HepG2 (cell line): ENCODE results near the gene HIF3A. TPM values are rescaled to one million over a fixed set of nuclear protein-coding genes. Genes with fewer than 3 reads are reported as not detected.

Experiments
- ATAC-seq: fragments of 200-7000 bp; cut with Tn5 transposase; 3 replicates; pipeline ENCODE4 v1.9.1; 2020; ENCODE audit warnings: mild to moderate bottlenecking, moderate library complexity
- BruUV-seq: library from RNA; stranded (reverse); fragments of 400-500 nt; replicated peaks from 2 replicates; lab custom pipeline; 2021; lab: Mats Ljungman, UMichigan
- CTCF ChIA-PET: fragments of 300-600 bp; formaldehyde crosslinking; extraction: SDS; loops from one replicate; lab custom pipeline; 2021; ENCODE audit warnings: low total read pairs, inconsistent platforms, low intra/inter-chr PET ratio; lab: Yijun Ruan, JAX
- POLR2A ChIA-PET: fragments of 350-600 bp; sonication (Branson Sonifier 250); formaldehyde crosslinking; loops from one replicate; lab custom pipeline; 2020; ENCODE audit warnings: antibody characterized with exemption, inconsistent platforms; lab: Yijun Ruan, JAX
- DNase-seq: peaks from one replicate; pipeline ENCODE4 v3.0.0-alpha.2; 2015; ENCODE audit warnings: low spot score
- FAIRE-seq: peaks from 3 replicates; lab custom pipeline; 2011; peaks lifted over from hg19 to GRCh38; lab: Jason Lieb, UNC
- H2AFZ ChIP-seq: one replicate; pipeline ENCODE4 v1.6.1; 2011; ENCODE audit warnings: low read length, inconsistent platforms
- H3K27ac ChIP-seq: fragments of 300-600 bp; 3 replicates; pipeline ENCODE4 v1.8.0; 2011; ENCODE audit warnings: mixed run types, mild to moderate bottlenecking, mixed read lengths, low read length, inconsistent platforms; ENCODE audit not compliant: insufficient read depth; ENCODE audit errors: extremely low read length
- H3K27me3 ChIP-seq, 2 experiments: fragments of 200-600 bp in 1 of 2; 2 replicates in 1 of 2; 3 replicates in 1 of 2; pipeline versions ENCODE4 v1.6.0 to v1.8.0; 2011; ENCODE audit warnings: low read length in 2 of 2, mild to moderate bottlenecking in 2 of 2, moderate library complexity in 2 of 2, inconsistent platforms in 1 of 2; ENCODE audit not compliant: insufficient read depth in 2 of 2, control insufficient read depth in 1 of 2
- H3K36me3 ChIP-seq, 2 experiments: fragments of 200-600 bp in 1 of 2; replicated peaks in 1 of 2; 2 replicates in 1 of 2; 3 replicates in 1 of 2; pipeline versions ENCODE4 v1.5.1 to v1.8.0; 2011; ENCODE audit warnings: low read length in 2 of 2, inconsistent platforms in 1 of 2; ENCODE audit not compliant: insufficient read depth in 2 of 2, control insufficient read depth in 1 of 2
- H3K4me1 ChIP-seq: 2 replicates; pipeline ENCODE4 v1.5.1; 2012; ENCODE audit warnings: low read length, inconsistent platforms; ENCODE audit not compliant: insufficient read depth
- H3K4me2 ChIP-seq: 2 replicates; pipeline ENCODE4 v1.6.0; 2011; ENCODE audit warnings: low read depth, low read length, inconsistent platforms
- H3K4me3 ChIP-seq, 3 experiments: fragments of 200-600 bp in 1 of 3; sonication (generic), shearing (Covaris generic) in 1 of 3; replicated peaks in 1 of 3; 2 replicates each; pipeline ENCODE4 v1.5.1; 2011 to 2016; ENCODE audit warnings: low read length in 3 of 3, inconsistent platforms in 2 of 3, low read depth in 2 of 3, mild to moderate bottlenecking in 2 of 3, control low read depth in 1 of 3, mixed read lengths in 1 of 3; ENCODE audit not compliant: insufficient read depth in 1 of 3
- H3K79me2 ChIP-seq: one replicate; pipeline ENCODE4 v1.6.1; 2011; ENCODE audit warnings: low read length, inconsistent platforms; ENCODE audit not compliant: insufficient read depth
- H3K9ac ChIP-seq: 2 replicates; pipeline ENCODE4 v1.6.0; 2011; ENCODE audit warnings: mild to moderate bottlenecking, low read depth, low read length, inconsistent platforms; ENCODE audit not compliant: insufficient read depth
- H3K9me3 ChIP-seq: 2 replicates; pipeline ENCODE4 v1.5.1; 2012; ENCODE audit warnings: mild to moderate bottlenecking, low read length
- H4K20me1 ChIP-seq: 2 replicates; pipeline ENCODE4 v1.6.0; 2011; ENCODE audit warnings: inconsistent platforms, mild to moderate bottlenecking, low read length, moderate library complexity; ENCODE audit not compliant: insufficient read depth
- ARID2 ChIP-seq: sonication (generic); formaldehyde crosslinking; IDR thresholded peaks from 2 replicates; pipeline ENCODE4 v1.8.1; 2022; ENCODE audit warnings: mild to moderate bottlenecking, missing genetic modification reagents, borderline replicate concordance
- HOXD1 ChIP-seq: sonication (generic); formaldehyde crosslinking; IDR thresholded peaks from 2 replicates; pipeline ENCODE4 v1.5.0; 2020; ENCODE audit warnings: missing genetic modification reagents
- MEIS1 ChIP-seq: sonication (generic); formaldehyde crosslinking; IDR thresholded peaks from 2 replicates; pipeline ENCODE4 v1.9.0; 2021; ENCODE audit warnings: mild to moderate bottlenecking, missing genetic modification reagents, moderate library complexity, borderline replicate concordance
- NFRKB ChIP-seq: fragments of 450-650 bp; IDR thresholded peaks from 2 replicates; pipeline ENCODE4 v1.6.1; 2017
- SATB2 ChIP-seq: sonication (generic); formaldehyde crosslinking; IDR thresholded peaks from 2 replicates; pipeline ENCODE4 v1.5.0; 2020; ENCODE audit warnings: missing genetic modification reagents
- THYN1 ChIP-seq: sonication (generic); formaldehyde crosslinking; IDR thresholded peaks from 2 replicates; pipeline ENCODE4 v1.8.1; 2023; ENCODE audit warnings: low read depth, mild to moderate bottlenecking, moderate library complexity, missing genetic modification reagents, borderline replicate concordance
- ZNF10 ChIP-seq: sonication (generic); formaldehyde crosslinking; IDR thresholded peaks from 2 replicates; pipeline ENCODE4 v1.4.0; 2020; ENCODE audit warnings: mild to moderate bottlenecking, low read depth, missing genetic modification reagents, borderline replicate concordance
- ZNF382 ChIP-seq: sonication (generic); formaldehyde crosslinking; IDR thresholded peaks from 2 replicates; pipeline ENCODE4 v1.5.0; 2020; ENCODE audit warnings: missing genetic modification reagents, mild to moderate bottlenecking, borderline replicate concordance
- ZNF431 ChIP-seq: sonication (generic); formaldehyde crosslinking; IDR thresholded peaks from 2 replicates; pipeline ENCODE4 v1.9.0; 2022; ENCODE audit warnings: missing genetic modification reagents, low read depth, mild to moderate bottlenecking, borderline replicate concordance
- ZNF577 ChIP-seq: sonication (generic); formaldehyde crosslinking; IDR thresholded peaks from 2 replicates; pipeline ENCODE4 v1.4.0; 2020; ENCODE audit warnings: mild to moderate bottlenecking, low read depth, missing genetic modification reagents, borderline replicate concordance
- WGBS: methylation state at CpG from one replicate; pipeline ENCODE4 v1.1.6; 2017; ENCODE audit warnings: low lambda C conversion rate; 5-methylcytosine and 5-hydroxymethylcytosine counted together
- in situ Hi-C: cut with HindIII; loops from 2 replicates; pipeline ENCODE4 v1.10.0; 2017; ENCODE audit warnings: low pct_unique_long_range_greater_than_20kb; ENCODE audit not compliant: extremely low pct_ligation_motif_present
- intact Hi-C: fragments of 100-400 bp; cut with micrococcal nuclease; formaldehyde crosslinking; loops from one replicate; pipeline ENCODE4 v1.10.0; 2022; ENCODE audit not compliant: unreplicated experiment
- polyA plus RNA-seq, 8 experiments: library from polyadenylated mRNA; depleted of rRNA in 3 of 8; stranded (reverse) in 7 of 8; unstranded in 1 of 8; fragments of >200 nt; fragmentation: Illumina TruSeq in 4 of 8; extraction: Trizol in 4 of 8; gene quantifications; 2 replicates each; pipeline versions ENCODE4 v1.2.1 to v1.2.3, GENCODE V29; 2011 to 2016; ENCODE audit warnings: low read depth in 4 of 8, missing spikeins in 1 of 8, mixed read lengths in 1 of 8; ENCODE audit not compliant: insufficient read depth in 1 of 8
- total RNA-seq, 5 experiments: library from RNA; depleted of rRNA; stranded (reverse); fragments of >200 nt; fragmentation: Illumina TruSeq; extraction: Trizol; gene quantifications; 2 replicates each; pipeline ENCODE4 v1.2.3, GENCODE V29; 2016; ENCODE audit warnings: low read depth in 1 of 5
- TF ChIP-seq, protein P1 (sequence below): sonication (generic); formaldehyde crosslinking; IDR thresholded peaks from 2 replicates; pipeline ENCODE4 v1.5.0; 2020; ENCODE audit warnings: mild to moderate bottlenecking, low read depth, missing genetic modification reagents, borderline replicate concordance
- TF ChIP-seq, protein P2 (sequence below): sonication (generic); formaldehyde crosslinking; IDR thresholded peaks from 2 replicates; pipeline ENCODE4 v1.5.0; 2020; ENCODE audit warnings: missing genetic modification reagents, mild to moderate bottlenecking, borderline replicate concordance
- TF ChIP-seq, protein P3 (sequence below): sonication (generic); formaldehyde crosslinking; conservative IDR thresholded peaks from 2 replicates; pipeline ENCODE4 v1.8.1; 2023; ENCODE audit warnings: missing genetic modification reagents

Gene HIF3A
- total and polyA plus RNA-seq, 2 of the 13 experiments (the other 11 are each of a cell fraction or from before 2014, with no cell fraction given) = 0.09 to 0.22 TPM

DNA sequence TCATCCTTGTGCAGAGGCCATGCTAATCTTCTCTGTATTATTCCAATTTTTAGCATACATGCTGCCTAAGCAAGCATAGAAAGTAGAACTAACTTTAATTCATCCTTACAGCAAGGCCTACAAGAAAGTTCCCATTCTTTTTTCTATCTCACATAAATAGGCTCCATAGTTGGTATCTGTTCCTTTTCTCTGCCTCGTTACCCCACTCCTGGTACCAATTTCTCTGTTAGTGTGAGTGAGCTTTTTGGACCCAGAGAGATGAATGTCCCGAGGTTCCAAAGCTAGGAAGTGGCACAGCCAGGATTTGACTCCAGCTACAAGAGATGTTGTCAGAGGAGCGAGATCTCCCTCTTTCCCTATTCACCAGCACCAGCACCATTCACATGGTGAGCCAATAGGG, 9.7 kb downstream of the HIF3A start:
- no peak overlapping the region for H3K9ac ChIP-seq
- POLR2A ChIA-PET = no interaction called here
- H4K20me1 ChIP-seq = no peaks in the 10 kb centered on the region
- no peak overlapping the region for H3K27ac ChIP-seq
- no peaks in the 10 kb centered on the region for H3K27me3 ChIP-seq
- no peak for ATAC-seq
- H3K4me2 ChIP-seq = no peak overlapping the region
- no peak overlapping the region for H3K4me3 ChIP-seq
- H2AFZ ChIP-seq = no peak overlapping the region
- BruUV-seq = no TSS peak
- WGBS = 30% methylated on average over 3 of the region's 3 CpGs
- CTCF ChIA-PET = no interaction called here
- H3K36me3 ChIP-seq = no peaks in the 10 kb centered on the region
- no peak for DNase-seq
- intact Hi-C loops (no loop called here), in situ Hi-C loops (no loop called here)
- no peak for FAIRE-seq
- TF ChIP-seq ZNF577 (CRISPR knock-in tag) (no peak), ZNF382 (CRISPR knock-in tag) (no peak), ZNF431 (no peak), THYN1 (CRISPR knock-in tag) (no peak), NFRKB (no peak), ARID2 (no peak), ZNF10 (no peak)
- TF ChIP-seq, protein P1, sequence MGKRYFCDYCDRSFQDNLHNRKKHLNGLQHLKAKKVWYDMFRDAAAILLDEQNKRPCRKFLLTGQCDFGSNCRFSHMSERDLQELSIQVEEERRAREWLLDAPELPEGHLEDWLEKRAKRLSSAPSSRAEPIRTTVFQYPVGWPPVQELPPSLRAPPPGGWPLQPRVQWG (CRISPR knock-in tag) = no peak
- peaks cover 18% of the 10 kb centered on the region for H3K4me1 ChIP-seq
- no peaks in the 10 kb centered on the region for H3K79me2 ChIP-seq
- peaks cover 7% of the 10 kb centered on the region; the same call in 1 of the 2 replicates for H3K9me3 ChIP-seq

DNA sequence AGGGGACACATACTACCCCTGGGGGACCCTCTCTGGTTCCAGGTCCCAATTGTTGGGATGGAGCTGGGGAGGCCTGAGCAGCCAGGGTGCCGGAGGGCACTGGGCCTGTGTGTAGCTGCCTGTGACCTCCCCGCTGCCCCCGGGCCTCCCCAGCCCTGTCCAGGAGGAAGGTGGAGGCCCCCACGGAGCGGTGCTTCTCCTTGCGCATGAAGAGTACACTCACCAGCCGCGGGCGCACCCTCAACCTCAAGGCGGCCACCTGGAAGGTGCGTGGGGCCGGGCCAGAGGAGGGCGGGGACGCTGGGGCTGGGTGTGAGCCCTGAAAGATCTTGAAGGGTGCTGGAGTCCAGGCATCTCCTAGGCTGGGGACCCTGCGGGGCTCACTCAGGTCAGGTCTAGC, 11.7 kb downstream of the HIF3A start:
- Histone ChIP-seq H3K36me3 (no peaks in the 10 kb centered on the region), H3K9ac (no peak overlapping the region), H3K4me1 (peaks cover 4% of the 10 kb centered on the region), H3K79me2 (no peaks in the 10 kb centered on the region), H3K4me2 (no peak overlapping the region), H3K4me3 (no peak overlapping the region), H3K9me3 (peaks cover 7% of the 10 kb centered on the region; the same call in 1 of the 2 replicates), H3K27ac (no peak overlapping the region), H4K20me1 (no peaks in the 10 kb centered on the region), H3K27me3 (no peaks in the 10 kb centered on the region), H2AFZ (no peak overlapping the region)
- CTCF ChIA-PET = no interaction called here
- no TSS peak for BruUV-seq
- FAIRE-seq (no peak), ATAC-seq (no peak; the same call in 2 of the 3 replicates), DNase-seq (no peak)
- in situ Hi-C loops = no loop called here
- TF ChIP-seq MEIS1 (CRISPR knock-in tag) = no peak
- no peak for TF ChIP-seq SATB2 (CRISPR knock-in tag)
- TF ChIP-seq, protein P2, sequence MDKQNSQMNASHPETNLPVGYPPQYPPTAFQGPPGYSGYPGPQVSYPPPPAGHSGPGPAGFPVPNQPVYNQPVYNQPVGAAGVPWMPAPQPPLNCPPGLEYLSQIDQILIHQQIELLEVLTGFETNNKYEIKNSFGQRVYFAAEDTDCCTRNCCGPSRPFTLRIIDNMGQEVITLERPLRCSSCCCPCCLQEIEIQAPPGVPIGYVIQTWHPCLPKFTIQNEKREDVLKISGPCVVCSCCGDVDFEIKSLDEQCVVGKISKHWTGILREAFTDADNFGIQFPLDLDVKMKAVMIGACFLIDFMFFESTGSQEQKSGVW = no peak
- TF ChIP-seq, protein P3, sequence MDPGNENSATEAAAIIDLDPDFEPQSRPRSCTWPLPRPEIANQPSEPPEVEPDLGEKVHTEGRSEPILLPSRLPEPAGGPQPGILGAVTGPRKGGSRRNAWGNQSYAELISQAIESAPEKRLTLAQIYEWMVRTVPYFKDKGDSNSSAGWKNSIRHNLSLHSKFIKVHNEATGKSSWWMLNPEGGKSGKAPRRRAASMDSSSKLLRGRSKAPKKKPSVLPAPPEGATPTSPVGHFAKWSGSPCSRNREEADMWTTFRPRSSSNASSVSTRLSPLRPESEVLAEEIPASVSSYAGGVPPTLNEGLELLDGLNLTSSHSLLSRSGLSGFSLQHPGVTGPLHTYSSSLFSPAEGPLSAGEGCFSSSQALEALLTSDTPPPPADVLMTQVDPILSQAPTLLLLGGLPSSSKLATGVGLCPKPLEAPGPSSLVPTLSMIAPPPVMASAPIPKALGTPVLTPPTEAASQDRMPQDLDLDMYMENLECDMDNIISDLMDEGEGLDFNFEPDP (CRISPR knock-in tag) = no peak
- no peak for TF ChIP-seq HOXD1 (CRISPR knock-in tag)
- POLR2A ChIA-PET = no interaction called here
- intact Hi-C loops = no loop called here
- 40% methylated on average over 1 of the region's 15 CpGs for WGBS
